HepG2 (cell line): ENCODE results near the gene ADPRM. TPM values are rescaled to one million over a fixed set of nuclear protein-coding genes. Genes with fewer than 3 reads are reported as not detected.
A peak's percentile ranks its signal among the peaks of the same experiment; 100 is the strongest.

Experiments
- ATAC-seq: fragments of 200-7000 bp; cut with Tn5 transposase; 3 replicates; pipeline ENCODE4 v1.9.1; 2020; ENCODE audit warnings: mild to moderate bottlenecking, moderate library complexity
- BruUV-seq: library from RNA; stranded (reverse); fragments of 400-500 nt; replicated peaks from 2 replicates; lab custom pipeline; 2021; lab: Mats Ljungman, UMichigan
- CTCF ChIA-PET: fragments of 300-600 bp; formaldehyde crosslinking; extraction: SDS; loops from one replicate; lab custom pipeline; 2021; ENCODE audit warnings: low total read pairs, inconsistent platforms, low intra/inter-chr PET ratio; lab: Yijun Ruan, JAX
- POLR2A ChIA-PET: fragments of 350-600 bp; sonication (Branson Sonifier 250); formaldehyde crosslinking; loops from one replicate; lab custom pipeline; 2020; ENCODE audit warnings: antibody characterized with exemption, inconsistent platforms; lab: Yijun Ruan, JAX
- DNase-seq: peaks from one replicate; pipeline ENCODE4 v3.0.0-alpha.2; 2015; ENCODE audit warnings: low spot score
- FAIRE-seq: peaks from 3 replicates; lab custom pipeline; 2011; peaks lifted over from hg19 to GRCh38; lab: Jason Lieb, UNC
- H2AFZ ChIP-seq: one replicate; pipeline ENCODE4 v1.6.1; 2011; ENCODE audit warnings: low read length, inconsistent platforms
- H3K27ac ChIP-seq: fragments of 300-600 bp; 3 replicates; pipeline ENCODE4 v1.8.0; 2011; ENCODE audit warnings: mixed run types, mild to moderate bottlenecking, mixed read lengths, low read length, inconsistent platforms; ENCODE audit not compliant: insufficient read depth; ENCODE audit errors: extremely low read length
- H3K27me3 ChIP-seq, 2 experiments: fragments of 200-600 bp in 1 of 2; 2 replicates in 1 of 2; 3 replicates in 1 of 2; pipeline versions ENCODE4 v1.6.0 to v1.8.0; 2011; ENCODE audit warnings: low read length in 2 of 2, mild to moderate bottlenecking in 2 of 2, moderate library complexity in 2 of 2, inconsistent platforms in 1 of 2; ENCODE audit not compliant: insufficient read depth in 2 of 2, control insufficient read depth in 1 of 2
- H3K36me3 ChIP-seq, 2 experiments: fragments of 200-600 bp in 1 of 2; replicated peaks in 1 of 2; 2 replicates in 1 of 2; 3 replicates in 1 of 2; pipeline versions ENCODE4 v1.5.1 to v1.8.0; 2011; ENCODE audit warnings: low read length in 2 of 2, inconsistent platforms in 1 of 2; ENCODE audit not compliant: insufficient read depth in 2 of 2, control insufficient read depth in 1 of 2
- H3K4me1 ChIP-seq: 2 replicates; pipeline ENCODE4 v1.5.1; 2012; ENCODE audit warnings: low read length, inconsistent platforms; ENCODE audit not compliant: insufficient read depth
- H3K4me2 ChIP-seq: 2 replicates; pipeline ENCODE4 v1.6.0; 2011; ENCODE audit warnings: low read depth, low read length, inconsistent platforms
- H3K4me3 ChIP-seq, 3 experiments: fragments of 200-600 bp in 1 of 3; sonication (generic), shearing (Covaris generic) in 1 of 3; replicated peaks in 1 of 3; 2 replicates each; pipeline ENCODE4 v1.5.1; 2011 to 2016; ENCODE audit warnings: low read length in 3 of 3, inconsistent platforms in 2 of 3, low read depth in 2 of 3, mild to moderate bottlenecking in 2 of 3, control low read depth in 1 of 3, mixed read lengths in 1 of 3; ENCODE audit not compliant: insufficient read depth in 1 of 3
- H3K79me2 ChIP-seq: one replicate; pipeline ENCODE4 v1.6.1; 2011; ENCODE audit warnings: low read length, inconsistent platforms; ENCODE audit not compliant: insufficient read depth
- H3K9ac ChIP-seq: 2 replicates; pipeline ENCODE4 v1.6.0; 2011; ENCODE audit warnings: mild to moderate bottlenecking, low read depth, low read length, inconsistent platforms; ENCODE audit not compliant: insufficient read depth
- H3K9me3 ChIP-seq: 2 replicates; pipeline ENCODE4 v1.5.1; 2012; ENCODE audit warnings: mild to moderate bottlenecking, low read length
- H4K20me1 ChIP-seq: 2 replicates; pipeline ENCODE4 v1.6.0; 2011; ENCODE audit warnings: inconsistent platforms, mild to moderate bottlenecking, low read length, moderate library complexity; ENCODE audit not compliant: insufficient read depth
- EEA1 ChIP-seq: sonication (generic); formaldehyde crosslinking; IDR thresholded peaks from 2 replicates; pipeline ENCODE4 v1.5.1; 2020; ENCODE audit warnings: mild to moderate bottlenecking, missing genetic modification reagents, borderline replicate concordance
- HDAC2 ChIP-seq: sonication (generic); formaldehyde crosslinking; IDR thresholded peaks from 2 replicates; pipeline ENCODE4 v1.4.0; 2020; ENCODE audit warnings: missing genetic modification reagents
- IRF1 ChIP-seq: sonication (generic); formaldehyde crosslinking; IDR thresholded peaks from 2 replicates; pipeline ENCODE4 v1.4.0; 2020; ENCODE audit warnings: low read depth, mild to moderate bottlenecking, missing genetic modification reagents
- NCOA1 ChIP-seq: sonication (generic); formaldehyde crosslinking; IDR thresholded peaks from 2 replicates; pipeline ENCODE4 v1.9.0; 2021; ENCODE audit warnings: missing genetic modification reagents
- PRDM15 ChIP-seq: sonication (generic); formaldehyde crosslinking; IDR thresholded peaks from 2 replicates; pipeline ENCODE4 v1.4.0; 2020; ENCODE audit warnings: missing genetic modification reagents
- SALL1 ChIP-seq: sonication (generic); formaldehyde crosslinking; IDR thresholded peaks from 2 replicates; pipeline ENCODE4 v1.8.0; 2022; ENCODE audit warnings: mild to moderate bottlenecking, missing genetic modification reagents
- TGIF2 ChIP-seq: IDR thresholded peaks from 2 replicates; pipeline ENCODE4 v1.6.1; 2016; ENCODE audit warnings: control low read depth, missing compliant biosample characterization
- ZNF337 ChIP-seq: sonication (generic); formaldehyde crosslinking; IDR thresholded peaks from 2 replicates; pipeline ENCODE4 v1.5.1; 2020; ENCODE audit warnings: missing genetic modification reagents, low read depth, mild to moderate bottlenecking, borderline replicate concordance
- ZNF782 ChIP-seq: sonication (generic); formaldehyde crosslinking; IDR thresholded peaks from 2 replicates; pipeline ENCODE4 v1.4.0; 2020; ENCODE audit warnings: missing genetic modification reagents, mild to moderate bottlenecking, borderline replicate concordance
- ZNF839 ChIP-seq: sonication (generic); formaldehyde crosslinking; IDR thresholded peaks from 2 replicates; pipeline ENCODE4 v1.4.0; 2020; ENCODE audit warnings: missing genetic modification reagents, mild to moderate bottlenecking, borderline replicate concordance
- WGBS: methylation state at CpG from one replicate; pipeline ENCODE4 v1.1.6; 2017; ENCODE audit warnings: low lambda C conversion rate; 5-methylcytosine and 5-hydroxymethylcytosine counted together
- in situ Hi-C: cut with HindIII; loops from 2 replicates; pipeline ENCODE4 v1.10.0; 2017; ENCODE audit warnings: low pct_unique_long_range_greater_than_20kb; ENCODE audit not compliant: extremely low pct_ligation_motif_present
- intact Hi-C: fragments of 100-400 bp; cut with micrococcal nuclease; formaldehyde crosslinking; loops from one replicate; pipeline ENCODE4 v1.10.0; 2022; ENCODE audit not compliant: unreplicated experiment
- polyA plus RNA-seq, 8 experiments: library from polyadenylated mRNA; depleted of rRNA in 3 of 8; stranded (reverse) in 7 of 8; unstranded in 1 of 8; fragments of >200 nt; fragmentation: Illumina TruSeq in 4 of 8; extraction: Trizol in 4 of 8; gene quantifications; 2 replicates each; pipeline versions ENCODE4 v1.2.1 to v1.2.3, GENCODE V29; 2011 to 2016; ENCODE audit warnings: low read depth in 4 of 8, missing spikeins in 1 of 8, mixed read lengths in 1 of 8; ENCODE audit not compliant: insufficient read depth in 1 of 8
- total RNA-seq, 5 experiments: library from RNA; depleted of rRNA; stranded (reverse); fragments of >200 nt; fragmentation: Illumina TruSeq; extraction: Trizol; gene quantifications; 2 replicates each; pipeline ENCODE4 v1.2.3, GENCODE V29; 2016; ENCODE audit warnings: low read depth in 1 of 5

The ADPRM gene
- total and polyA plus RNA-seq, 2 of the 13 experiments (the other 11 are each of a cell fraction or from before 2014, with no cell fraction given), result 5.6 to 10.8 TPM

- TF ChIP-seq PRDM15 (CRISPR knock-in tag) (no peak), SALL1 (CRISPR knock-in tag) (peak; percentile 18; the same call in 1 of the 2 replicates), HDAC2 (CRISPR knock-in tag) (0 out of 2 replicates have a peak, but pooled peaks have one; percentile 25), IRF1 (CRISPR knock-in tag) (no peak), EEA1 (no peak)
These were observed 54.2 kb downstream of the ADPRM start (continued) for GRCh38 chr17:10751563-10751962.

GRCh38 chr17:10752696-10753095 is 55.3 kb downstream of the ADPRM start:
- Histone ChIP-seq H3K36me3 (no peaks in the 10 kb centered on the region), H3K79me2 (no peaks in the 10 kb centered on the region), H3K4me3 (no peak overlapping the region), H3K9ac (no peak overlapping the region), H3K4me2 (no peak overlapping the region), H4K20me1 (no peaks in the 10 kb centered on the region), H3K4me1 (peaks cover 27% of the 10 kb centered on the region), H2AFZ (no peak overlapping the region), H3K27me3 (peaks cover 2 to 3% of the 10 kb centered on the region in 2 experiments; a peak in 3 of 5 replicates), H3K27ac (no peak overlapping the region), H3K9me3 (no peaks in the 10 kb centered on the region)
- in situ Hi-C loops, result no loop called here
- TF ChIP-seq TGIF2 (no peak), ZNF782 (CRISPR knock-in tag) (no peak), ZNF839 (no peak), NCOA1 (no peak), ZNF337 (CRISPR knock-in tag) (no peak)
- intact Hi-C loops, result no loop called here
- ChIA-PET POLR2A (no interaction called here), CTCF (no interaction called here)
- 58% methylated on average over 8 of the region's 10 CpGs for WGBS
- DNase-seq (no peak), ATAC-seq (no peak), FAIRE-seq (no peak)
- BruUV-seq, result no TSS peak
